Epithelial cell of esophagus (primary cell): ENCODE data around the gene FAM186B.

ENCODE experiments used
- DNase-seq: peaks from one replicate; pipeline ENCODE4 v3.0.0; 2010; ENCODE audit warnings: low read depth
- H3K4me3 ChIP-seq: 2 replicates; pipeline ENCODE4 v1.5.1; 2011; ENCODE audit warnings: mild to moderate bottlenecking, low read length, control low read depth
- TF ChIP-seq, protein P1 (sequence below): IDR thresholded peaks from 2 replicates; pipeline ENCODE4 v1.5.1; 2011; ENCODE audit warnings: low read depth, mild to moderate bottlenecking, low read length, control low read depth, inconsistent platforms; ENCODE audit not compliant: insufficient read depth; ENCODE audit errors: missing control alignments

The FAM186B gene

DNA sequence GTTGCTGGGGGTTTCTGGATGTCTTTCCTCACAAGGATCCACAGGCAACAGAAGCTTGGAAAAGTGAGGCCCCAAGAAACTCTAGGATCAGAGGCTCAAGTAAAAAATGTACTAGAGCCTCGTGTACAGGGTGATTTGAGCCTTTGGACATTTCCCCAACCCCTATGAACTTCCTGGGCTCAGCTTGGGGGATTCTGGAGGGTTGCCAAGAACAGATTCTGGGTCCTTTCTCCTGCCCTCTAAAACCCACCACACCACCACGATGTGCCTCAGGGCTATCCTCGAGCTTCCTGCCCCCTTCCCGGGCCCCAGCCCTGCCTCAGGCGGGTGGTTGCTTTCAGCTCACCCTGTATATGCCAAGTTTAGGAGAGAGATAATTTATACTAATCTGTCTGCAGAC, 583 bp downstream of the FAM186B start:
- TF ChIP-seq, protein P1, sequence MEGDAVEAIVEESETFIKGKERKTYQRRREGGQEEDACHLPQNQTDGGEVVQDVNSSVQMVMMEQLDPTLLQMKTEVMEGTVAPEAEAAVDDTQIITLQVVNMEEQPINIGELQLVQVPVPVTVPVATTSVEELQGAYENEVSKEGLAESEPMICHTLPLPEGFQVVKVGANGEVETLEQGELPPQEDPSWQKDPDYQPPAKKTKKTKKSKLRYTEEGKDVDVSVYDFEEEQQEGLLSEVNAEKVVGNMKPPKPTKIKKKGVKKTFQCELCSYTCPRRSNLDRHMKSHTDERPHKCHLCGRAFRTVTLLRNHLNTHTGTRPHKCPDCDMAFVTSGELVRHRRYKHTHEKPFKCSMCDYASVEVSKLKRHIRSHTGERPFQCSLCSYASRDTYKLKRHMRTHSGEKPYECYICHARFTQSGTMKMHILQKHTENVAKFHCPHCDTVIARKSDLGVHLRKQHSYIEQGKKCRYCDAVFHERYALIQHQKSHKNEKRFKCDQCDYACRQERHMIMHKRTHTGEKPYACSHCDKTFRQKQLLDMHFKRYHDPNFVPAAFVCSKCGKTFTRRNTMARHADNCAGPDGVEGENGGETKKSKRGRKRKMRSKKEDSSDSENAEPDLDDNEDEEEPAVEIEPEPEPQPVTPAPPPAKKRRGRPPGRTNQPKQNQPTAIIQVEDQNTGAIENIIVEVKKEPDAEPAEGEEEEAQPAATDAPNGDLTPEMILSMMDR, result no peak
- H3K4me3 ChIP-seq, result no peak overlapping the region
- DNase-seq, result no peak

- DNase-seq, result no peak
- H3K4me3 ChIP-seq, result no peak overlapping the region
- TF ChIP-seq, protein P1, result no peak
Measured at GRCh38 chr12:49603721-49604120, 1.7 kb downstream of the FAM186B start.

GRCh38 chr12:49599961-49600360, 5.5 kb downstream of the FAM186B start:
- DNase-seq, result no peak
- H3K4me3 ChIP-seq, result no peak overlapping the region
- TF ChIP-seq, protein P1, result no peak

DNA sequence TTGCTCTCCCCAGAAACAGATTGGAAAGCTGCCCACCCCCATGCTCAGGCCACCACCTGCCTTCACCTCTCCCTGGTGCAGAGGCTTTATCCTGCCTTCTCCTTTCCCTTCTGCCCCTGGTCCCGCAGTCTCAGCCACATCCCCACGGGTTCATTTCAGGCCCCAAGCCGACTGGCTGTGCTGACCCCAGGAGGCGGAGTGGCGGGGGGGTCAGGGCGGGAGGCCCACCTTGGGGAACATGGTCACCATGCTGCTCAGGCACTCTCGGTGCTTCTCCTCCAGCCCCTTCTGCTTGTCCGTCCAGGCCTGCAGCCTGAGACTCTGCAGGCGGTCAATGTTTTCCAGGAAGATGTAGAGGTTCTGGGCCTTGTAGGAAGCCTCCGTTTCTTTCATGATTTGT, 6.9 kb downstream of the FAM186B start:
- DNase-seq, result no peak
- no peak overlapping the region for H3K4me3 ChIP-seq
- TF ChIP-seq, protein P1, result no peak

GRCh38 chr12:49588721-49589516, 16.5 kb downstream of the FAM186B start:
- TF ChIP-seq, protein P1, result no peak
- DNase-seq, result peak; percentile 18
- H3K4me3 ChIP-seq, result no peak overlapping the region

GRCh38 chr12:49588281-49588680, 17.2 kb downstream of the FAM186B start:
- H3K4me3 ChIP-seq, result no peak overlapping the region
- TF ChIP-seq, protein P1, result no peak

More at GRCh38 chr12:49588281-49588680, 17.2 kb downstream of the FAM186B start:
- DNase-seq, result no peak
